GM10847 (cell line): ENCODE results near the gene NEURL2.

Experiments used
- POLR2A ChIP-seq: IDR thresholded peaks from 2 replicates; pipeline ENCODE4 v1.6.1; 2011; ENCODE audit not compliant: insufficient read length; ENCODE audit errors: extremely low read depth

NEURL2 gene

GRCh38 chr20:45872626-45873025, 18.4 kb downstream of the NEURL2 start:
- TF ChIP-seq POLR2A, result no peak

- TF ChIP-seq POLR2A, result no peak
Observed at GRCh38 chr20:45867819-45868176, 23.2 kb downstream of the NEURL2 start.

- TF ChIP-seq POLR2A, result no peak
Observed at GRCh38 chr20:45867136-45867818, 23.7 kb downstream of the NEURL2 start.

GRCh38 chr20:45866454-45866853, 24.6 kb downstream of the NEURL2 start:
- TF ChIP-seq POLR2A, result no peak

GRCh38 chr20:45863543-45864470, 27.2 kb downstream of the NEURL2 start:
- TF ChIP-seq POLR2A, result no peak

- no peak for TF ChIP-seq POLR2A
Observed at GRCh38 chr20:45861221-45862075, 29.6 kb downstream of the NEURL2 start.

- no peak for TF ChIP-seq POLR2A
Observed at GRCh38 chr20:45860560-45861220, 30.3 kb downstream of the NEURL2 start.

GRCh38 chr20:45859916-45860315, 31.1 kb downstream of the NEURL2 start:
- TF ChIP-seq POLR2A, result no peak

GRCh38 chr20:45857882-45858216, 33.2 kb downstream of the NEURL2 start:
- TF ChIP-seq POLR2A, result no peak

GRCh38 chr20:45857114-45857881, 33.7 kb downstream of the NEURL2 start, which contains the start of the genes ACOT8 and ZSWIM3:
Gene ACOT8 (minus strand): TSS chr20:45857392. CDS start chr20:45857315, 77 bp downstream.
Gene ZSWIM3 (plus strand): TSS chr20:45857614. CDS start chr20:45857826, 212 bp downstream.
- TF ChIP-seq POLR2A, result peak; percentile 82

GRCh38 chr20:45853484-45853883, 37.5 kb downstream of the NEURL2 start:
- no peak for TF ChIP-seq POLR2A

GRCh38 chr20:45852326-45852725, 38.7 kb downstream of the NEURL2 start:
- no peak for TF ChIP-seq POLR2A

GRCh38 chr20:45851501-45851900, 39.5 kb downstream of the NEURL2 start:
- TF ChIP-seq POLR2A, result no peak

GRCh38 chr20:45850926-45851325, 40.1 kb downstream of the NEURL2 start:
- TF ChIP-seq POLR2A, result no peak
